ENCODE results near the gene HINFP. TPM values are rescaled to one million over a fixed set of nuclear protein-coding genes. Genes with fewer than 3 reads are reported as not detected.

Gene HINFP
- total and polyA plus RNA-seq, 2 donors = 19.5 to 24.0 TPM

DNA sequence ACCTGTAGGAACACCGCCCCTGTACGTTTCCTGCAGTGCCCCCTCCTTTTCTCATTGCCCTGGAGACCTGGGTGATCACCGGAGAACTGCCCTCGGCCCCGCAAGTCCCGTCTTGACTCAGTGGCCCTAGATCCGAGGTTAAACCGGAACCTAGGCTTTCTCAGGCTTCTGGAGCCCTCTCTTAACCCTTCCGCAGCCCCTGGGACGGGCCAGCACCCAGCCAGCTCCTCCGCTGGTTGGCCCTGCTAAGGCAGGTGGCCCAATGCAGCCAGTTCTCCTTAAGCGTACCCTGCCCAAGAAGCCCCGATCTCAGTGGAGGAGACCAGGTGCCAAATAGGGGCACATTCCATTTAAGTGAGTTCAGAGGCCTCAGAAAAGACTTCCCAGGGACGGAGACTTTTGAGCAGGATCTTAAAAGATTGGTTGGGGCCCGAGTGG, 47.9 kb downstream of the HINFP start:
- H3K4me1 ChIP-seq (ENCODE audit: control insufficient read depth in 2 of 2, insufficient read depth in 2 of 2, low read length in 2 of 2) = peaks cover 4 to 14% of the 10 kb centered on the region in 2 donors
- WGBS = 25% methylated on average over 15 of the region's 15 CpGs
- DNase-seq (ENCODE audit: low read depth in 6 of 9, low spot score in 9 of 9) = peak in 2 of 9 donors; percentile 37 to 58
- no peaks in the 10 kb centered on the region for H3K27me3 ChIP-seq (ENCODE audit: control insufficient read depth in 2 of 2, insufficient read depth in 1 of 2, low read length in 1 of 2)
- H3K4me3 ChIP-seq (ENCODE audit: low read length in 2 of 2) = peak overlapping the region; percentile 64 to 72
- H3K9me3 ChIP-seq (ENCODE audit: control insufficient read depth in 2 of 2, insufficient read depth in 1 of 2, low read length in 1 of 2) = no peaks in the 10 kb centered on the region
- H3K27ac ChIP-seq (ENCODE audit: low read depth in 1 of 2, low read length in 1 of 2) = peak overlapping the region; percentile 33 to 37
- H3K36me3 ChIP-seq (ENCODE audit: control insufficient read depth in 2 of 2, insufficient read depth in 2 of 2, low read length in 1 of 2) = peaks cover 3 to 9% of the 10 kb centered on the region in 2 donors

DNA sequence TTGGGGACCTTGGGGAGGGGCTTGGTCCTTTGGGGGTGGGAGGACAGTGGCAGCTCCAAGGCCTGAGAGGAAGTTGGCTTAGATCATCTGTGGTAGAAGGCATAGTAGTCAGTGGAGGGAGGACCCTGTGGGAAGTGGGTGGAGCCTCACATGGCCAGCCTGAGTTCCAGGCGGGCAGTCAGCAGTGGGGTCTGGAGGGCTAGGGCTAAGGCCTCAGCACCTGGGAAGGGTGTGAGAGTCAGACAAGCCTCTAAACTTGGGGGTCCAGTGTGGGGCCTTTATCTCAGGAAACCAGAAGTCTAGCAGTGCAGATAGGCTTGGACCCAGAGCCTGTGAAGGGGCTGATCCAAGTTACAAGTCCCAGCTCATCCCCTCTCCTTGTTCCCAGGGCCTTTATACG, 51.1 kb downstream of the HINFP start:
- Histone ChIP-seq H3K36me3 (ENCODE audit: control insufficient read depth in 2 of 2, insufficient read depth in 2 of 2, low read length in 1 of 2) (peaks cover 15 to 22% of the 10 kb centered on the region in 2 donors), H3K9me3 (ENCODE audit: control insufficient read depth in 2 of 2, insufficient read depth in 1 of 2, low read length in 1 of 2) (no peaks in the 10 kb centered on the region), H3K27ac (ENCODE audit: low read depth in 1 of 2, low read length in 1 of 2) (no peak overlapping the region), H3K27me3 (ENCODE audit: control insufficient read depth in 2 of 2, insufficient read depth in 1 of 2, low read length in 1 of 2) (no peaks in the 10 kb centered on the region), H3K4me3 (ENCODE audit: low read length in 2 of 2) (no peak overlapping the region), H3K4me1 (ENCODE audit: control insufficient read depth in 2 of 2, insufficient read depth in 2 of 2, low read length in 2 of 2) (peaks cover 4 to 21% of the 10 kb centered on the region in 2 donors)
- no peak for DNase-seq (ENCODE audit: low read depth in 6 of 9, low spot score in 9 of 9)
- 91% methylated on average over 2 of the region's 2 CpGs for WGBS

DNA sequence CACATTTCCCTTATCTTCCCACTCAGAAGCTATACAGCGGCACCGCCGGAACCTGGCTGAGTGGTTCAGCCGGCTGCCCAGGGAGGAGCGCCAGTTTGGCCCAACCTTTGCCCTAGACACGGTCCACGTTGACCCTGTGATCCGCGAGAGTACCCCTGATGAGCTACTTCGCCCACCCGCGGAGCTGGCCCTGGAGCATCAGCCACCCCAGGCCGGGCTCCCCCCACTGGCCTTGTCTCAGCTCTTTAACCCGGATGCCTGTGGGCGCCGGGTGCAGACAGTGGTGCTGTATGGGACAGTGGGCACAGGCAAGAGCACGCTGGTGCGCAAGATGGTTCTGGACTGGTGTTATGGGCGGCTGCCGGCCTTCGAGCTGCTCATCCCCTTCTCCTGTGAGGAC, 52.1 kb downstream of the HINFP start:
- Histone ChIP-seq H3K36me3 (ENCODE audit: control insufficient read depth in 2 of 2, insufficient read depth in 2 of 2, low read length in 1 of 2) (peaks cover 15 to 22% of the 10 kb centered on the region in 2 donors), H3K27me3 (ENCODE audit: control insufficient read depth in 2 of 2, insufficient read depth in 1 of 2, low read length in 1 of 2) (no peaks in the 10 kb centered on the region), H3K9me3 (ENCODE audit: control insufficient read depth in 2 of 2, insufficient read depth in 1 of 2, low read length in 1 of 2) (peaks cover 0 to 4% of the 10 kb centered on the region in 2 donors), H3K4me1 (ENCODE audit: control insufficient read depth in 2 of 2, insufficient read depth in 2 of 2, low read length in 2 of 2) (peaks cover 11 to 24% of the 10 kb centered on the region in 2 donors), H3K27ac (ENCODE audit: low read depth in 1 of 2, low read length in 1 of 2) (no peak overlapping the region), H3K4me3 (ENCODE audit: low read length in 2 of 2) (no peak overlapping the region)
- DNase-seq (ENCODE audit: low read depth in 6 of 9, low spot score in 9 of 9) = no peak
- WGBS = 98% methylated on average over 21 of the region's 21 CpGs

DNA sequence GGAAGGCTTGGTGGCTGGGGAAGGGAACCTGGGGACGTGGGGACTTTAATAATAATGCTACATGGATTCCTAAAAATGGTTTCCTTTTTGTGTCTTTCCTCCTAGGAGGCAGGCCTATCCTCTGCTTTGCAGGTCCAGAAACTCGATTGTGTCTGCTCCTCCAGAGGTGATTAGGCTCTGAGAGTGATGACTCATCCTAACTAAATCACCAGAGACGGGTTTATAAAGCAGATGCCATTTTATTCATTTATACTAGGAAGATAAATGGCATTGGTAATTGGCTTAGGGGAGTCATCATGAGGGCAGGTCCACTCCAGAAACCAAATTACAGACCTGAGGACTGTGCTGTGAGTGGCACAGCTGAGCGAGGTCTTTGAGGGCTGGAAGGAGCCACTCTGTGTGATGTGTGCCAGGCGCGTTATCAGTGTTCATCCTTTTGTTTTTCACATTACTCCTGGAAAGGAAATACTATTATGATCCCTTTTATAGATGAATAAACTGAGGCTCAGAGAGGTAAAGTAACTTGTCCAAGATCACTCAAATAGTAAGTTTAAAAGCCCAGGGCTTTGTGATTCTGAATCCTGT, 54.2 kb downstream of the HINFP start:
- Histone ChIP-seq H3K27ac (ENCODE audit: low read depth in 1 of 2, low read length in 1 of 2) (no peak overlapping the region), H3K9me3 (ENCODE audit: control insufficient read depth in 2 of 2, insufficient read depth in 1 of 2, low read length in 1 of 2) (peaks cover 0 to 4% of the 10 kb centered on the region in 2 donors), H3K4me3 (ENCODE audit: low read length in 2 of 2) (no peak overlapping the region), H3K4me1 (ENCODE audit: control insufficient read depth in 2 of 2, insufficient read depth in 2 of 2, low read length in 2 of 2) (peaks cover 7 to 21% of the 10 kb centered on the region in 2 donors), H3K27me3 (ENCODE audit: control insufficient read depth in 2 of 2, insufficient read depth in 1 of 2, low read length in 1 of 2) (no peaks in the 10 kb centered on the region), H3K36me3 (ENCODE audit: control insufficient read depth in 2 of 2, insufficient read depth in 2 of 2, low read length in 1 of 2) (peaks cover 15 to 28% of the 10 kb centered on the region in 2 donors)
- WGBS = 94% methylated on average over 6 of the region's 6 CpGs
- no peak for DNase-seq (ENCODE audit: low read depth in 6 of 9, low spot score in 9 of 9)

DNA sequence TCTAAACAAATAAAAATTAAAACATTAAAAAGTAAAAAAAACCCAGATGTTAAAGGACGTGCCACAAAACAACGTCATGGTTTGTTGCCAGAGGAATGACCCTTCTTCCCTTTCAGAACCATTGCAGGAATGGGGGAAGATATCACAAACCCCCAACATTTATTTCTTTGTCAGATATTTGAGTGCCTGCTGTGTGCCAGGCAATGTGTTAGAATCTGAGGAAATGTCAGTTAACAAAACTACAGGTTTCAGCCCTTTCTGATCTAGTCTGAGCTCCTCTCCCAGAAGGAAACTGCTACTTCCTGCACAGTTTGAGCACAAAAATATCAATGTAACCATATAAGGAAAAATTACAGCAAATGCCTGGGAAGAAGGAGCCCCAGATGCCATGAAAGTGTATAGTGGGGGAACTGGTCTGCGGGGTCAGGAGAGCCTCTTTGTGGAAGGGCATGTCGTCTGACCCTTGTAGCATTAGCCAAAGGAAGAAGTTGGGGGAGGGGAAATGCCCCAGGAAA, 56.8 kb downstream of the HINFP start:
- Histone ChIP-seq H3K27me3 (ENCODE audit: control insufficient read depth in 2 of 2, insufficient read depth in 1 of 2, low read length in 1 of 2) (no peaks in the 10 kb centered on the region), H3K36me3 (ENCODE audit: control insufficient read depth in 2 of 2, insufficient read depth in 2 of 2, low read length in 1 of 2) (peaks cover 15 to 42% of the 10 kb centered on the region in 2 donors), H3K9me3 (ENCODE audit: control insufficient read depth in 2 of 2, insufficient read depth in 1 of 2, low read length in 1 of 2) (peaks cover 0 to 4% of the 10 kb centered on the region in 2 donors), H3K4me3 (ENCODE audit: low read length in 2 of 2) (no peak overlapping the region), H3K27ac (ENCODE audit: low read depth in 1 of 2, low read length in 1 of 2) (peak overlapping the region in 1 of 2 donors; percentile 87), H3K4me1 (ENCODE audit: control insufficient read depth in 2 of 2, insufficient read depth in 2 of 2, low read length in 2 of 2) (peaks cover 7 to 21% of the 10 kb centered on the region in 2 donors)
- peak in 2 of 9 donors; percentile 25 to 46 for DNase-seq (ENCODE audit: low read depth in 6 of 9, low spot score in 9 of 9)
- WGBS = 79% methylated on average over 4 of the region's 4 CpGs

- Histone ChIP-seq H3K4me3 (ENCODE audit: low read length in 2 of 2) (no peak overlapping the region), H3K9me3 (ENCODE audit: control insufficient read depth in 2 of 2, insufficient read depth in 1 of 2, low read length in 1 of 2) (peaks cover 0 to 4% of the 10 kb centered on the region in 2 donors), H3K4me1 (ENCODE audit: control insufficient read depth in 2 of 2, insufficient read depth in 2 of 2, low read length in 2 of 2) (peaks cover 7 to 21% of the 10 kb centered on the region in 2 donors), H3K27ac (ENCODE audit: low read depth in 1 of 2, low read length in 1 of 2) (no peak overlapping the region), H3K36me3 (ENCODE audit: control insufficient read depth in 2 of 2, insufficient read depth in 2 of 2, low read length in 1 of 2) (peaks cover 11 to 40% of the 10 kb centered on the region in 2 donors), H3K27me3 (ENCODE audit: control insufficient read depth in 2 of 2, insufficient read depth in 1 of 2, low read length in 1 of 2) (no peaks in the 10 kb centered on the region)
- 97% methylated on average over 6 of the region's 6 CpGs for WGBS
- DNase-seq (ENCODE audit: low read depth in 6 of 9, low spot score in 9 of 9) = no peak
Observed at GRCh38 chr11:119179342-119179741, 58.0 kb downstream of the HINFP start.

DNA sequence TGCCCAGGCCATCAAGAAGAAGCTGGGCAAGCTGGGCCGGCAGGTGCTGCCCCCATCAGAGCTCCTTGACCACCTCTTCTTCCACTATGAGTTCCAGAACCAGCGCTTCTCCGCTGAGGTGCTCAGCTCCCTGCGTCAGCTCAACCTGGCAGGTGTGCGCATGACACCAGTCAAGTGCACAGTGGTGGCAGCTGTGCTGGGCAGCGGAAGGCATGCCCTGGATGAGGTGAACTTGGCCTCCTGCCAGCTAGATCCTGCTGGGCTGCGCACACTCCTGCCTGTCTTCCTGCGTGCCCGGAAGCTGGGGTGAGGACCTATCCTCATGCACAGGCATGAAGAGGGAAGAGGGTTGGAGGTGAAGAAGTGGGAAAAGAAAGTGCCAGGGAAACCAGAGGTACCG, 58.6 kb downstream of the HINFP start:
- peaks cover 6 to 34% of the 10 kb centered on the region in 2 donors for H3K36me3 ChIP-seq (ENCODE audit: control insufficient read depth in 2 of 2, insufficient read depth in 2 of 2, low read length in 1 of 2)
- no peak overlapping the region for H3K27ac ChIP-seq (ENCODE audit: low read depth in 1 of 2, low read length in 1 of 2)
- H3K27me3 ChIP-seq (ENCODE audit: control insufficient read depth in 2 of 2, insufficient read depth in 1 of 2, low read length in 1 of 2) = no peaks in the 10 kb centered on the region
- no peak overlapping the region for H3K4me3 ChIP-seq (ENCODE audit: low read length in 2 of 2)
- DNase-seq (ENCODE audit: low read depth in 6 of 9, low spot score in 9 of 9) = no peak
- peaks cover 7 to 21% of the 10 kb centered on the region in 2 donors for H3K4me1 ChIP-seq (ENCODE audit: control insufficient read depth in 2 of 2, insufficient read depth in 2 of 2, low read length in 2 of 2)
- H3K9me3 ChIP-seq (ENCODE audit: control insufficient read depth in 2 of 2, insufficient read depth in 1 of 2, low read length in 1 of 2) = peaks cover 0 to 4% of the 10 kb centered on the region in 2 donors
- WGBS = 97% methylated on average over 10 of the region's 10 CpGs

GRCh38 chr11:119180729-119181676, 59.6 kb downstream of the HINFP start:
- H3K27ac ChIP-seq (ENCODE audit: low read depth in 1 of 2, low read length in 1 of 2) = no peak overlapping the region
- peaks cover 0 to 2% of the 10 kb centered on the region in 2 donors for H3K27me3 ChIP-seq (ENCODE audit: control insufficient read depth in 2 of 2, insufficient read depth in 1 of 2, low read length in 1 of 2)
- 96% methylated on average over 6 of the region's 6 CpGs for WGBS
- no peak for DNase-seq (ENCODE audit: low read depth in 6 of 9, low spot score in 9 of 9)
- peaks cover 7 to 21% of the 10 kb centered on the region in 2 donors for H3K4me1 ChIP-seq (ENCODE audit: control insufficient read depth in 2 of 2, insufficient read depth in 2 of 2, low read length in 2 of 2)
- H3K9me3 ChIP-seq (ENCODE audit: control insufficient read depth in 2 of 2, insufficient read depth in 1 of 2, low read length in 1 of 2) = peaks cover 0 to 4% of the 10 kb centered on the region in 2 donors
- no peak overlapping the region for H3K4me3 ChIP-seq (ENCODE audit: low read length in 2 of 2)
- peaks cover 3 to 28% of the 10 kb centered on the region in 2 donors for H3K36me3 ChIP-seq (ENCODE audit: control insufficient read depth in 2 of 2, insufficient read depth in 2 of 2, low read length in 1 of 2)

All from thymus (tissue), 11 donors.